GM12878 (cell line): ENCODE data around the gene ENDOU.

Source experiments
- DPF2 ChIP-seq: fragments of 450-650 bp; IDR thresholded peaks from 2 replicates; pipeline ENCODE4 v1.6.1; 2017; ENCODE audit warnings: mild to moderate bottlenecking
- EP300 ChIP-seq, 2 experiments: fragments of 150-350 bp in 1 of 2; IDR thresholded peaks; 2 replicates each; pipeline ENCODE4 v1.6.1; 2011 to 2012; ENCODE audit warnings: low read depth in 2 of 2, low read length in 2 of 2, borderline replicate concordance in 1 of 2, improper control_type of control experiment in 1 of 2, inconsistent platforms in 1 of 2; ENCODE audit not compliant: control insufficient read depth in 1 of 2
- HDAC6 ChIP-seq: fragments of 200-600 bp; sonication (generic); IDR thresholded peaks from one replicate; pipeline ENCODE4 v1.8.0; 2017; ENCODE audit warnings: antibody characterized with exemption; ENCODE audit not compliant: unreplicated experiment
- SMC3 ChIP-seq: IDR thresholded peaks from 2 replicates; pipeline ENCODE4 v1.6.1; 2011; ENCODE audit warnings: low read length, improper control_type of control experiment, borderline replicate concordance
- YBX1 ChIP-seq: fragments of 450-650 bp; IDR thresholded peaks from 2 replicates; pipeline ENCODE4 v1.6.1; 2016; ENCODE audit warnings: antibody characterized with exemption
- ZNF274 ChIP-seq: IDR thresholded peaks from one replicate; pipeline ENCODE4 v1.8.0; 2011; ENCODE audit not compliant: insufficient read length, insufficient read depth
- TF ChIP-seq, protein P1 (sequence below): fragments of 450-650 bp; IDR thresholded peaks from 2 replicates; pipeline ENCODE4 v1.6.1; 2014; ENCODE audit warnings: mild to moderate bottlenecking
- TF ChIP-seq, protein P2 (sequence below), 3 experiments: IDR thresholded peaks in 2 of 3; conservative IDR thresholded peaks in 1 of 3; 2 replicates each; pipeline ENCODE4 v1.5.1; 2011; ENCODE audit warnings: low read depth in 3 of 3, low read length in 3 of 3, mild to moderate bottlenecking in 3 of 3, control low read depth in 2 of 3, moderate library complexity in 2 of 3, inconsistent platforms in 1 of 3, mixed read lengths in 1 of 3; ENCODE audit not compliant: control insufficient read depth in 2 of 3, insufficient read depth in 1 of 3; ENCODE audit errors: extremely low read depth in 1 of 3

DNA sequence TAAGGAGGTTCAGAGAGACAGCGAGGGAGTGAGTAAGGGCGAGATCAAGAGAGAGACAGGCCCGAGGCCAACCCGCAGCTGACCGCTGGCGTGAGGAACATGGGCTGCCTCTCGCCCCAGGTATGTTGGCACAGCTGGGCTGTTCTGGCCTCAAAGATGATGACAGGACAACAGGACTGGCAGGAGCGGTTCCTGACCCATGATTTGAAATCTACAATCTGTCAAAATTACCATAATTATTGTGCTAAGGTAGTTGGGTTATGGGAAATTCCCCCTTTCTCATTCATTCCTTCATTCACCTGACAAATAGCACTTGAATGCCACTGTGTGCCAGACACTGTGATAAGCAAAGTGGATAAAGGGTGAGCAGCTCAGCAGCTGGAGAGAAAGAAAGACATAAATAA is 5.1 kb upstream of the ENDOU start:
- TF ChIP-seq DPF2 (no peak), SMC3 (no peak), EP300 (IDR thresholded peaks at IDR 0.05; ENCODE audit: borderline replicate concordance in 1 of 2, control insufficient read depth in 1 of 2, low read depth in 2 of 2, low read length in 2 of 2) (no peak), HDAC6 (no peak), YBX1 (no peak), ZNF274 (no peak)
- TF ChIP-seq, protein P1, sequence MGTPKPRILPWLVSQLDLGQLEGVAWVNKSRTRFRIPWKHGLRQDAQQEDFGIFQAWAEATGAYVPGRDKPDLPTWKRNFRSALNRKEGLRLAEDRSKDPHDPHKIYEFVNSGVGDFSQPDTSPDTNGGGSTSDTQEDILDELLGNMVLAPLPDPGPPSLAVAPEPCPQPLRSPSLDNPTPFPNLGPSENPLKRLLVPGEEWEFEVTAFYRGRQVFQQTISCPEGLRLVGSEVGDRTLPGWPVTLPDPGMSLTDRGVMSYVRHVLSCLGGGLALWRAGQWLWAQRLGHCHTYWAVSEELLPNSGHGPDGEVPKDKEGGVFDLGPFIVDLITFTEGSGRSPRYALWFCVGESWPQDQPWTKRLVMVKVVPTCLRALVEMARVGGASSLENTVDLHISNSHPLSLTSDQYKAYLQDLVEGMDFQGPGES = no peak
- TF ChIP-seq, protein P2, sequence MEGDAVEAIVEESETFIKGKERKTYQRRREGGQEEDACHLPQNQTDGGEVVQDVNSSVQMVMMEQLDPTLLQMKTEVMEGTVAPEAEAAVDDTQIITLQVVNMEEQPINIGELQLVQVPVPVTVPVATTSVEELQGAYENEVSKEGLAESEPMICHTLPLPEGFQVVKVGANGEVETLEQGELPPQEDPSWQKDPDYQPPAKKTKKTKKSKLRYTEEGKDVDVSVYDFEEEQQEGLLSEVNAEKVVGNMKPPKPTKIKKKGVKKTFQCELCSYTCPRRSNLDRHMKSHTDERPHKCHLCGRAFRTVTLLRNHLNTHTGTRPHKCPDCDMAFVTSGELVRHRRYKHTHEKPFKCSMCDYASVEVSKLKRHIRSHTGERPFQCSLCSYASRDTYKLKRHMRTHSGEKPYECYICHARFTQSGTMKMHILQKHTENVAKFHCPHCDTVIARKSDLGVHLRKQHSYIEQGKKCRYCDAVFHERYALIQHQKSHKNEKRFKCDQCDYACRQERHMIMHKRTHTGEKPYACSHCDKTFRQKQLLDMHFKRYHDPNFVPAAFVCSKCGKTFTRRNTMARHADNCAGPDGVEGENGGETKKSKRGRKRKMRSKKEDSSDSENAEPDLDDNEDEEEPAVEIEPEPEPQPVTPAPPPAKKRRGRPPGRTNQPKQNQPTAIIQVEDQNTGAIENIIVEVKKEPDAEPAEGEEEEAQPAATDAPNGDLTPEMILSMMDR (IDR thresholded peaks at IDR 0.05 in 2 of 3, conservative IDR thresholded peaks at IDR 0.05 in 1 of 3; ENCODE audit: control insufficient read depth in 2 of 3, extremely low read depth in 1 of 3, insufficient read depth in 1 of 3, low read depth in 3 of 3, low read length in 3 of 3) = no peak
